Ovary (tissue), 3 donors: ENCODE results near the gene DNAH8.

Experiments
- CTCF ChIP-seq, 3 donors: fragments of 450-650 bp in 2 of 3; fragments of 200-600 bp in 1 of 3; IDR thresholded peaks; one replicate each; pipeline versions ENCODE4 v1.5.1 to v1.8.0; 2016 to 2022; ENCODE audit warnings: antibody characterized with exemption in 3 of 3, mild to moderate bottlenecking in 1 of 3
- EP300 ChIP-seq: sonication (generic); formaldehyde crosslinking; IDR thresholded peaks from one replicate; pipeline ENCODE4 v1.6.1; 2017; ENCODE audit warnings: antibody characterized with exemption
- POLR2A ChIP-seq: fragments of 450-650 bp; IDR thresholded peaks from one replicate; pipeline ENCODE4 v1.6.1; 2017; ENCODE audit warnings: antibody characterized with exemption, mild to moderate bottlenecking, moderate library complexity
- donor health status: DM: no; HTN: no; CAD: no.

GRCh38 chr6:38848760-38849159 lies 133.6 kb downstream of the DNAH8 start:
- no peak for TF ChIP-seq CTCF (IDR thresholded peaks at IDR 0.05)
- no peak for TF ChIP-seq POLR2A
- TF ChIP-seq EP300: no peak
